BLaER1 treated with 17β-estradiol and CSF1 and Interleukin-3, amounts not matched to agents 10 nM and 100 nM (cell line): Measurements from ENCODE around the gene DUOX1.
"Not testable (repeated sequence)": the region's sequence is repeated elsewhere in the genome, so short reads cannot be mapped to it uniquely, and the experiment has no call there.

Source experiments
- H3K27ac ChIP-seq, 11 experiments: shearing (Covaris generic); formaldehyde crosslinking; 2 replicates each; pipeline ENCODE4 v1.8.1; 2022
- H3K27me3 ChIP-seq, 11 experiments: shearing (Covaris generic); formaldehyde crosslinking; 2 replicates each; pipeline ENCODE4 v1.8.1; 2022
- H3K36me3 ChIP-seq, 11 experiments: shearing (Covaris generic); formaldehyde crosslinking; 2 replicates each; pipeline ENCODE4 v1.8.1; 2022
- H3K4me1 ChIP-seq, 10 experiments: shearing (Covaris generic); formaldehyde crosslinking; 2 replicates each; pipeline ENCODE4 v1.8.1; 2022
- H3K4me2 ChIP-seq, 11 experiments: shearing (Covaris generic); formaldehyde crosslinking; 2 replicates each; pipeline ENCODE4 v1.8.1; 2022
- H3K4me3 ChIP-seq, 10 experiments: shearing (Covaris generic); formaldehyde crosslinking; 2 replicates each; pipeline ENCODE4 v1.8.1; 2022
- H3K9ac ChIP-seq, 11 experiments: shearing (Covaris generic); formaldehyde crosslinking; 2 replicates each; pipeline ENCODE4 v1.8.1; 2022
- H3K9me3 ChIP-seq, 11 experiments: shearing (Covaris generic); formaldehyde crosslinking; replicated peaks in 1 of 11; 2 replicates each; pipeline ENCODE4 v1.8.1; 2022
- H4K20me1 ChIP-seq, 11 experiments: shearing (Covaris generic); formaldehyde crosslinking; 2 replicates each; pipeline ENCODE4 v1.8.1; 2022
- Cebpa-rat ChIP-seq, 11 experiments: shearing (Covaris generic); IDR thresholded peaks; 2 replicates each; pipeline ENCODE4 v1.8.1; 2022

DUOX1 gene

GRCh38 chr15:45129651-45130129 lies at the start of gene DUOX1, which contains the start of gene DUOXA1:
DUOX1 (plus strand) TSS chr15:45129994; CDS start chr15:45131967, 1,973 bp downstream.
DUOXA1 (minus strand) TSS chr15:45129879; CDS start chr15:45123014, 6,865 bp downstream.
- peaks cover 0 to under 1% (median 0%) of the 10 kb centered on the region in 11 experiments; a peak in 1 of 22 replicates for H3K27me3 ChIP-seq
- H3K4me1 ChIP-seq: peaks cover 0 to 6% (median 0%) of the 10 kb centered on the region in 10 experiments; a peak in 2 of 20 replicates
- H3K9ac ChIP-seq: no peak within 1 kb of the TSS
- TF ChIP-seq Cebpa-rat (IDR thresholded peaks at IDR 0.05): no peak
- H4K20me1 ChIP-seq: no peaks in the 10 kb centered on the region
- H3K4me3 ChIP-seq: no peak within 1 kb of the TSS
- H3K4me2 ChIP-seq: no peak within 1 kb of the TSS
- no peaks in the 10 kb centered on the region for H3K36me3 ChIP-seq
- no peak within 1 kb of the TSS for H3K27ac ChIP-seq
- peaks cover 0 to under 1% (median 0%) of the 10 kb centered on the region in 11 experiments; a peak in 1 of 22 replicates for H3K9me3 ChIP-seq

GRCh38 chr15:45080593-45080992 lies 49.2 kb upstream of the DUOX1 start:
- H3K4me2 ChIP-seq, H3K9ac ChIP-seq, H3K9me3 ChIP-seq: not testable (repeated sequence)

DNA sequence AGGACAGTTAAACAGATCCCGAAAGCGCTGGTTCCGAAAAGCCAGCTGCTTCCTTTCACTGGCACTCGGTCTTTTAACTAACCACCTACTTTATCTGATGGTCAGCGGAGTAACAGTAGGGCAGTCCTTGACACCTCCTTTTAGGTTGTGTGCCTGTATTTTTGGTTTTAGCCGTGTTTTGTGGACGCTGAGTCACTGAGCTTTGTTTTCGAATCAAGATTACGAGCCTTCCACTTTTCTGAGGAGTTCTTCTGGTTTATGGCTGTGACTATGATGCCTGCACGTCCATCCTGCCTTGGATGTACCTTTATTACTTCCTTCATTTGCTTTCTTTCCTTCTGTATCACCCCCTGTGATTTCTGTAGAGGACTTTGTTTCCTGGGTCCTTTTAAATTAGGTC lies 47.4 kb upstream of the DUOX1 start:
- not testable (repeated sequence) for H3K27me3 ChIP-seq, H3K36me3 ChIP-seq, H3K9ac ChIP-seq, H3K9me3 ChIP-seq, H3K4me1 ChIP-seq, H3K4me2 ChIP-seq, H4K20me1 ChIP-seq, H3K4me3 ChIP-seq, H3K27ac ChIP-seq

More at GRCh38 chr15:45080593-45080992, 49.2 kb upstream of the DUOX1 start:
- not testable (repeated sequence) for H3K27ac ChIP-seq, H3K4me3 ChIP-seq, H3K36me3 ChIP-seq, H3K27me3 ChIP-seq, H3K4me1 ChIP-seq, H4K20me1 ChIP-seq

DNA sequence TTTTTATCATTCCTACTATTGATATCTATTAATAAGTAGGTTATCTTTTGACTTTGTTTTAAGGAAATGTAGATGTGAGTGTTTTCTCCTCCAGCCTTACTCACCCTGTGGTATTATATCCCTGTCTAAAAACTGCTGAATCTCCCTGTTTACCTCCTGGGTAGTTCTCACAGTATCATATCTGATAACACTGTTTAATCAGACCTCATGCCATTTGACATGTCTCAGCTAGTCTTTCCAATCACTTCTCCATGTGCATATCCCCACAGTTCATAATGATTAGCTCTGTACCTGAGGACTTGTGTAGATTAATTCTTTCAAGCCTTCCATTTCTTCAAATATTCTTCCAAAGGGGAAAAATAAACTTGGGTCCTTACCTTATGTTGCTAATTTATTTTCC lies 46.6 kb upstream of the DUOX1 start:
- no peaks in the 10 kb centered on the region for H3K9me3 ChIP-seq
- no peak overlapping the region for H3K27ac ChIP-seq
- no peak overlapping the region for H3K4me2 ChIP-seq
- H3K36me3 ChIP-seq: no peaks in the 10 kb centered on the region
- no peaks in the 10 kb centered on the region for H3K27me3 ChIP-seq
- TF ChIP-seq Cebpa-rat (IDR thresholded peaks at IDR 0.05): no peak
- no peak overlapping the region for H3K4me3 ChIP-seq
- H3K4me1 ChIP-seq: no peaks in the 10 kb centered on the region
- H4K20me1 ChIP-seq: no peaks in the 10 kb centered on the region
- H3K9ac ChIP-seq: no peak overlapping the region

DNA sequence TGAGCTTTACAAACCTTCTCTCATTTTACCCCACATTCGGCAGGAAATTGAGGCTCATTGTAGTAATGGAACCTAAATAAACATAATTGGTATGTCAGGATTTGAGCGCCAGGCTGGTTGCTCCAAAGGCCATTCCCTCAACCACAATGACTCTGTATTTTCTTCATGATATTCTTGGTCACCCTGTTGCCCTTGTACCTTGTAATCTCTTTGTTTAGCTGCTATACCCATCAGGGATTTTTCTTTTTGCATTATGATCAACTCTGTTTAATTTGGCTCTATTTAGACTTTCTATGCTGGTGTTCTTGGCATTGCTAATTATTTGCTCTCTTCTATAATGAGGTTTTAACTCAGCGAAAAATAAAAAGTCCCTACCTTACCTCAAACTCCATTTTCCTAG lies 45.6 kb upstream of the DUOX1 start:
- no peak for TF ChIP-seq Cebpa-rat (IDR thresholded peaks at IDR 0.05)
- H3K4me2 ChIP-seq: no peak overlapping the region
- H3K4me1 ChIP-seq: no peaks in the 10 kb centered on the region
- H3K9me3 ChIP-seq: no peaks in the 10 kb centered on the region
- H3K4me3 ChIP-seq: no peak overlapping the region
- H3K9ac ChIP-seq: no peak overlapping the region
- no peak overlapping the region for H3K27ac ChIP-seq
- no peaks in the 10 kb centered on the region for H4K20me1 ChIP-seq
- no peaks in the 10 kb centered on the region for H3K36me3 ChIP-seq
- no peaks in the 10 kb centered on the region for H3K27me3 ChIP-seq

DNA sequence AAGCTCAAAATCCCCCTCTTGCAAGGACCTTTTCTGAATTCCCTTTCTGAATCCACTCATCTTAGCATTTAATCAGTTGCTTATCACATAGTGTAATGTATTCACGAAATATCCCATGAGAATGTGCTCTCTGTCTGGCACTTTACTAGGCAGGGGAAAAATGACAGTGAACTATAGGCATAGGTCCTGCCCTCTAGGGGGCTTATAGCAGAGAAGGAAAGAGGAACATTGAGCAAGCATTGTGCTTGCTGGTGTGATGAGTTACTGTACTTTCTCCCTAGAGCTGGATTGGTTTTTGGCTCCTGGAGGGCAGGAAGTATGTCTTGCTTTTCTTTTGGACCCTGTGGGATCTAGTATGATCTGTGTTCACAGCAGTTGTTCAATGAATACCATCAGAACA lies 42.3 kb upstream of the DUOX1 start:
- Histone ChIP-seq H3K9me3 (no peaks in the 10 kb centered on the region), H4K20me1 (no peaks in the 10 kb centered on the region), H3K36me3 (no peaks in the 10 kb centered on the region), H3K4me2 (no peak overlapping the region), H3K4me3 (no peak overlapping the region), H3K27me3 (no peaks in the 10 kb centered on the region), H3K27ac (no peak overlapping the region), H3K9ac (no peak overlapping the region), H3K4me1 (no peaks in the 10 kb centered on the region)
- no peak for TF ChIP-seq Cebpa-rat (IDR thresholded peaks at IDR 0.05)

DNA sequence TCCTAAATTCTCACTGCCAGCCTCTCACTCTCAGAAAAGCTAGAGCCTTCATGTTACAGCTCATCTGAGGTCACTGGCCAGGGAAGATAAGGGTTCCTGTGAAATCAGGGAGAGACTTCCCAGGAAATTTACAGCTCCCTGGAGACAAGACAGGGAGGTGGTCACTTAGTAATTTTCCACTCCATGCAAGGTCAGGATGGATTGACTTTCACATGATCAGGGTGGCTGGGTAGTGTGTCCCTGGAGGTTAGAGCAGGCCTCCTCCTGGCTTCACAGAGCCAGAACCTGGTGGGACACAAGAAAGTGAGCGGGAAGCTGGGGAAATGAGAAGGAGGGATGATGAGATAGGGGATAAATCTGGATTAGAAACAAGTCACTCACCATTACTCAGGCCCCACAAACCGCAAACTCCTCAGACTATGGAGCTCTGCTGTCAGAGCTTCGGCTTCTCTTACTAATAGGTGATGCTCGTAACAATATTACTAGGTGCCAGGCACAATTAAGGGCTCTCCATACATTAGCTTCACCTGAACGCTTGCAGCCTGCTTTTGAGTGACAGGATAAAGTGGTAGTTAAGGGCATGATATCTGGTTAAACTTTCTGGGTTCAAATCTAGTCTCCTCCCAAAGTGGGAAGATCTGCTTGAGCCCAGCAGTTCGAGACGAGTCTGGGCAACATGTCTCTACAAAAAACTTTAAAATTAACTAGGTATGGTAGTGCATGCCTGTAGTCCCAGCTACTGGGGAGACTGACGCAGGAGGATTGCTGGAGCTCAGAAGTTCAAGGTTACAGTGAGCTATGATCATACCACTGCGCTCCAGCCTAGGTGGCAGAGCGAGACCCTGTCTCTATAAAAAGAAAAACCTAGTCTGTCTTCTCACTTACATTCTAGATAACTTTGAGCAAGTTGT lies 40.7 kb upstream of the DUOX1 start:
- H3K27ac ChIP-seq: no peak overlapping the region
- no peak overlapping the region for H3K4me3 ChIP-seq
- H3K27me3 ChIP-seq: no peaks in the 10 kb centered on the region
- H3K4me2 ChIP-seq: no peak overlapping the region
- no peak for TF ChIP-seq Cebpa-rat (IDR thresholded peaks at IDR 0.05)
- no peaks in the 10 kb centered on the region for H3K36me3 ChIP-seq
- H4K20me1 ChIP-seq: no peaks in the 10 kb centered on the region
- H3K9me3 ChIP-seq: no peaks in the 10 kb centered on the region
- H3K9ac ChIP-seq: no peak overlapping the region
- no peaks in the 10 kb centered on the region for H3K4me1 ChIP-seq

DNA sequence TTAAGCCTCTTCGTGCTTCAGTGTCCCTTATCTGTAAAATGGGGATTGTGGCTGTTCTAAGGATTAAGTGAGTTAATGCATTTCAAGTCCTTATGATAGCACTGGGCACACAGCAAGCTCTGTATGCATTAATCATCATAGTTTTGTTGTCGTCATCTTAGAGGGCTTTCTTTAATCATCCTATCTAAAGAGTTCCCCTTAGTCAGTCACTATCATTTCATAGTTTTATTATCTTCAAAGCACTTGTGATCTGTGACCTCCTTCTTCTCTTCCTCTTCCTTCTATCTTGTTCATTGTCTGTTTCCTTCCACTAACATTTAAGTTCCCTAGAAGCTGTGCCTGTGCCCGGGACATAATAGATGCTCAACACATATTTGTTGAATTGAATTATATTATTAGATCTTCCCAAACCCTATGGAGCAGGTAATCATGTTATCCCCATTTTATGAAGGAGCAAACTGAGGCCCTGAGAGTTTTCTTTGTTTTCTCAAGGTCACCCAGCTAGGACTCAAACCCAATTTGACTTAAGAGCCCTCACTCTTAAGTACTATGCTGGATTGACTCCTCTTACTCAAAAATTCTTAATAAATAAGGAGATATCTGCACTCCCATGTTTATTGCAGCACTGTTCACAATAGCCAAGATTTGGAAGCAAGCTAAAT lies 40.0 kb upstream of the DUOX1 start:
- H3K27me3 ChIP-seq: no peaks in the 10 kb centered on the region
- H3K36me3 ChIP-seq: no peaks in the 10 kb centered on the region
- H3K9me3 ChIP-seq: no peaks in the 10 kb centered on the region
- H3K4me3 ChIP-seq: no peak overlapping the region
- no peak for TF ChIP-seq Cebpa-rat (IDR thresholded peaks at IDR 0.05)
- no peak overlapping the region for H3K4me2 ChIP-seq
- H3K27ac ChIP-seq: no peak overlapping the region
- no peaks in the 10 kb centered on the region for H3K4me1 ChIP-seq
- H3K9ac ChIP-seq: no peak overlapping the region
- no peaks in the 10 kb centered on the region for H4K20me1 ChIP-seq

- Histone ChIP-seq H3K9me3 (no peaks in the 10 kb centered on the region), H3K9ac (no peak overlapping the region), H3K27me3 (no peaks in the 10 kb centered on the region), H3K4me3 (no peak overlapping the region), H3K27ac (no peak overlapping the region), H3K36me3 (no peaks in the 10 kb centered on the region), H4K20me1 (no peaks in the 10 kb centered on the region; a peak in 1 of 22 replicates), H3K4me1 (no peaks in the 10 kb centered on the region), H3K4me2 (no peak overlapping the region)
- TF ChIP-seq Cebpa-rat (IDR thresholded peaks at IDR 0.05): no peak
Observed at GRCh38 chr15:45091161-45091560, 38.6 kb upstream of the DUOX1 start.
